SJCRH30 (cell line): ENCODE data around the gene NDUFB8. TPM values are rescaled to one million over a fixed set of nuclear protein-coding genes. Genes with fewer than 3 reads are reported as not detected.

ENCODE experiments used
- DNase-seq, 2 experiments: peaks; one replicate each; pipeline ENCODE4 v3.0.0-alpha.2; 2015 to 2020
- H3K27ac ChIP-seq: fragments of 250-450 bp; sonication (Bioruptor Pico); 2 replicates; pipeline ENCODE4 v1.5.1; 2020; ENCODE audit warnings: mild to moderate bottlenecking, moderate library complexity
- H3K27me3 ChIP-seq: fragments of 250-450 bp; sonication (Bioruptor Pico); 2 replicates; pipeline ENCODE4 v1.5.1; 2020; ENCODE audit warnings: mild to moderate bottlenecking, moderate library complexity
- H3K36me3 ChIP-seq: fragments of 250-450 bp; sonication (Bioruptor Pico); 2 replicates; pipeline ENCODE4 v1.5.1; 2020; ENCODE audit warnings: mild to moderate bottlenecking, moderate library complexity
- H3K4me1 ChIP-seq: fragments of 250-450 bp; sonication (Bioruptor Pico); 2 replicates; pipeline ENCODE4 v1.5.1; 2020; ENCODE audit warnings: mild to moderate bottlenecking, moderate library complexity
- H3K4me3 ChIP-seq: fragments of 250-450 bp; sonication (Bioruptor Pico); 2 replicates; pipeline ENCODE4 v1.5.1; 2020; ENCODE audit warnings: mild to moderate bottlenecking, moderate library complexity
- H3K9me3 ChIP-seq: fragments of 250-450 bp; sonication (Bioruptor Pico); replicated peaks from 2 replicates; pipeline ENCODE4 v1.5.1; 2020; ENCODE audit warnings: mild to moderate bottlenecking, moderate library complexity
- total RNA-seq: library from RNA; depleted of rRNA; stranded (reverse); fragments of >200 nt; shearing (Covaris generic); gene quantifications from 2 replicates; pipeline ENCODE4 v1.2.3, GENCODE V29; 2014

NDUFB8 gene
- total RNA-seq, 1 experiment from 2014 or later = 293 TPM

- DNase-seq = no peak
- no peak overlapping the region for H3K27ac ChIP-seq
Observed at GRCh38 chr10:100506596-100507356, 22.9 kb downstream of the NDUFB8 start.

GRCh38 chr10:100505164-100505563, 24.5 kb downstream of the NDUFB8 start:
- H3K4me1 ChIP-seq = no peaks in the 10 kb centered on the region
- H3K9me3 ChIP-seq = no peaks in the 10 kb centered on the region
- DNase-seq = no peak
- no peak overlapping the region for H3K27ac ChIP-seq
- no peaks in the 10 kb centered on the region for H3K27me3 ChIP-seq
- no peaks in the 10 kb centered on the region for H3K36me3 ChIP-seq
- H3K4me3 ChIP-seq = no peak overlapping the region

More at GRCh38 chr10:100506596-100507356, 22.9 kb downstream of the NDUFB8 start:
- H3K9me3 ChIP-seq = no peaks in the 10 kb centered on the region
- no peaks in the 10 kb centered on the region for H3K36me3 ChIP-seq
- no peak overlapping the region for H3K4me3 ChIP-seq
- no peaks in the 10 kb centered on the region for H3K4me1 ChIP-seq
- H3K27me3 ChIP-seq = no peaks in the 10 kb centered on the region

- H3K4me3 ChIP-seq = no peak overlapping the region
- no peaks in the 10 kb centered on the region for H3K4me1 ChIP-seq
- H3K27ac ChIP-seq = no peak overlapping the region
- H3K9me3 ChIP-seq = no peaks in the 10 kb centered on the region
- no peaks in the 10 kb centered on the region for H3K27me3 ChIP-seq
- DNase-seq = no peak
- no peaks in the 10 kb centered on the region for H3K36me3 ChIP-seq
Observed at GRCh38 chr10:100504096-100504495, 25.6 kb downstream of the NDUFB8 start.

- H3K27ac ChIP-seq = no peak overlapping the region
- H3K4me1 ChIP-seq = no peaks in the 10 kb centered on the region
- no peak for DNase-seq
- H3K9me3 ChIP-seq = no peaks in the 10 kb centered on the region
- no peak overlapping the region for H3K4me3 ChIP-seq
- no peaks in the 10 kb centered on the region for H3K27me3 ChIP-seq
- H3K36me3 ChIP-seq = no peaks in the 10 kb centered on the region
Observed at GRCh38 chr10:100502926-100503494, 26.7 kb downstream of the NDUFB8 start.

- no peak for DNase-seq
- Histone ChIP-seq H3K27ac (no peak overlapping the region), H3K36me3 (no peaks in the 10 kb centered on the region), H3K9me3 (no peaks in the 10 kb centered on the region), H3K4me3 (no peak overlapping the region), H3K4me1 (no peaks in the 10 kb centered on the region), H3K27me3 (no peaks in the 10 kb centered on the region)
Observed at GRCh38 chr10:100501423-100501822, 28.2 kb downstream of the NDUFB8 start.

- Histone ChIP-seq H3K9me3 (no peaks in the 10 kb centered on the region), H3K4me3 (no peak overlapping the region), H3K27ac (no peak overlapping the region), H3K27me3 (no peaks in the 10 kb centered on the region), H3K4me1 (no peaks in the 10 kb centered on the region), H3K36me3 (no peaks in the 10 kb centered on the region)
- DNase-seq = no peak
Observed at GRCh38 chr10:100498059-100498458, 31.6 kb downstream of the NDUFB8 start.

GRCh38 chr10:100496567-100496966, 33.1 kb downstream of the NDUFB8 start:
- H3K36me3 ChIP-seq = no peaks in the 10 kb centered on the region
- no peak for DNase-seq
- no peak overlapping the region for H3K4me3 ChIP-seq
- no peaks in the 10 kb centered on the region for H3K4me1 ChIP-seq
- H3K9me3 ChIP-seq = no peaks in the 10 kb centered on the region
- no peak overlapping the region for H3K27ac ChIP-seq
- no peaks in the 10 kb centered on the region for H3K27me3 ChIP-seq

- no peaks in the 10 kb centered on the region for H3K36me3 ChIP-seq
- H3K27me3 ChIP-seq = no peaks in the 10 kb centered on the region
- DNase-seq = no peak
- no peak overlapping the region for H3K4me3 ChIP-seq
- no peaks in the 10 kb centered on the region for H3K4me1 ChIP-seq
- no peaks in the 10 kb centered on the region for H3K9me3 ChIP-seq
- H3K27ac ChIP-seq = no peak overlapping the region
Observed at GRCh38 chr10:100490531-100490930, 39.1 kb downstream of the NDUFB8 start.

- no peaks in the 10 kb centered on the region for H3K27me3 ChIP-seq
- no peak overlapping the region for H3K4me3 ChIP-seq
- no peaks in the 10 kb centered on the region for H3K4me1 ChIP-seq
- no peak overlapping the region for H3K27ac ChIP-seq
- no peaks in the 10 kb centered on the region for H3K9me3 ChIP-seq
- DNase-seq = no peak
- H3K36me3 ChIP-seq = no peaks in the 10 kb centered on the region
Observed at GRCh38 chr10:100489396-100489795, 40.3 kb downstream of the NDUFB8 start.

GRCh38 chr10:100487529-100487928, 42.1 kb downstream of the NDUFB8 start:
- Histone ChIP-seq H3K9me3 (no peaks in the 10 kb centered on the region), H3K4me1 (peaks cover 3% of the 10 kb centered on the region; the same call in 1 of the 2 replicates), H3K4me3 (no peak overlapping the region), H3K36me3 (no peaks in the 10 kb centered on the region), H3K27ac (no peak overlapping the region), H3K27me3 (no peaks in the 10 kb centered on the region; the same call in 1 of the 2 replicates)
- DNase-seq = no peak

GRCh38 chr10:100485801-100486495, 43.7 kb downstream of the NDUFB8 start:
- H3K36me3 ChIP-seq = no peaks in the 10 kb centered on the region
- no peak overlapping the region for H3K4me3 ChIP-seq
- peaks cover 3% of the 10 kb centered on the region; the same call in 1 of the 2 replicates for H3K4me1 ChIP-seq
- no peaks in the 10 kb centered on the region for H3K9me3 ChIP-seq
- H3K27me3 ChIP-seq = peaks cover 4% of the 10 kb centered on the region
- H3K27ac ChIP-seq = no peak overlapping the region
- no peak for DNase-seq

- DNase-seq = no peak
Observed at GRCh38 chr10:100485366-100485765, 44.3 kb downstream of the NDUFB8 start.

GRCh38 chr10:100483876-100484666, 45.6 kb downstream of the NDUFB8 start:
- H3K27ac ChIP-seq = no peak overlapping the region
- H3K36me3 ChIP-seq = no peaks in the 10 kb centered on the region
- no peaks in the 10 kb centered on the region for H3K9me3 ChIP-seq
- H3K27me3 ChIP-seq = peaks cover 4% of the 10 kb centered on the region
- H3K4me3 ChIP-seq = no peak overlapping the region
- H3K4me1 ChIP-seq = peaks cover 3% of the 10 kb centered on the region; the same call in 1 of the 2 replicates
- no peak for DNase-seq

More at GRCh38 chr10:100485366-100485765, 44.3 kb downstream of the NDUFB8 start:
- no peak overlapping the region for H3K27ac ChIP-seq
- H3K4me1 ChIP-seq = peaks cover 3% of the 10 kb centered on the region; the same call in 1 of the 2 replicates
- no peaks in the 10 kb centered on the region for H3K36me3 ChIP-seq
- peaks cover 4% of the 10 kb centered on the region for H3K27me3 ChIP-seq
- H3K4me3 ChIP-seq = no peak overlapping the region
- no peaks in the 10 kb centered on the region for H3K9me3 ChIP-seq

- H3K9me3 ChIP-seq = no peaks in the 10 kb centered on the region
- H3K27me3 ChIP-seq = peaks cover 4% of the 10 kb centered on the region
- H3K4me1 ChIP-seq = peaks cover 3% of the 10 kb centered on the region; the same call in 1 of the 2 replicates
- H3K27ac ChIP-seq = no peak overlapping the region
- no peak for DNase-seq
- no peaks in the 10 kb centered on the region for H3K36me3 ChIP-seq
- H3K4me3 ChIP-seq = no peak overlapping the region
Observed at GRCh38 chr10:100482834-100483185, 46.9 kb downstream of the NDUFB8 start.
